Memory B cell (primary cell): ENCODE results near the gene FOXL2.

ENCODE experiments used
- ATAC-seq: fragments of 150-1000 bp; cut with Tn5 transposase; 2 replicates; pipeline ENCODE4 v1.10.0; 2021; ENCODE audit warnings: low read depth, mild to moderate bottlenecking, moderate library complexity
- DNase-seq, 2 donors: peaks; one replicate each; pipeline ENCODE4 v3.0.0; 2022; ENCODE audit warnings: low spot score in 2 of 2
- H3K27ac Mint-ChIP-seq: one replicate; pipeline ENCODE4 v1.8.0; 2022; ENCODE audit warnings: mild to moderate bottlenecking, moderate library complexity, mixed read lengths
- H3K27me3 Mint-ChIP-seq: one replicate; pipeline ENCODE4 v1.8.0; 2022; ENCODE audit warnings: mixed read lengths
- H3K36me3 Mint-ChIP-seq: one replicate; pipeline ENCODE4 v1.8.0; 2022; ENCODE audit warnings: mild to moderate bottlenecking, mixed read lengths
- H3K4me1 Mint-ChIP-seq: one replicate; pipeline ENCODE4 v1.8.0; 2022; ENCODE audit warnings: mixed read lengths
- H3K4me3 Mint-ChIP-seq: one replicate; pipeline ENCODE4 v1.8.0; 2022; ENCODE audit warnings: mild to moderate bottlenecking, moderate library complexity, mixed read lengths
- H3K9me3 Mint-ChIP-seq: one replicate; pipeline ENCODE4 v1.8.0; 2022; ENCODE audit warnings: mixed read lengths

Gene FOXL2

GRCh38 chr3:138946663-138947494, at the start of gene FOXL2, which contains the start of gene FOXL2NB:
Gene FOXL2 (minus strand): TSS chr3:138947137. CDS start chr3:138946722, 415 bp downstream.
Gene FOXL2NB (plus strand): TSS chr3:138947217. CDS start chr3:138947365, 148 bp downstream.
- Mint-ChIP-seq H3K9me3 (no peaks in the 10 kb centered on the region), H3K4me3 (peak within 1 kb of the TSS; percentile 77), H3K27ac (no peak within 1 kb of the TSS), H3K27me3 (peaks cover 33% of the 10 kb centered on the region), H3K4me1 (peaks cover 13% of the 10 kb centered on the region), H3K36me3 (peaks cover 3% of the 10 kb centered on the region)
- ATAC-seq (peak; percentile 45), DNase-seq (no peak)

GRCh38 chr3:138995706-138996105, 48.8 kb upstream of the FOXL2 start:
- Mint-ChIP-seq H3K9me3 (peaks cover 1% of the 10 kb centered on the region), H3K27me3 (peaks cover 9% of the 10 kb centered on the region), H3K4me3 (no peak overlapping the region), H3K4me1 (no peaks in the 10 kb centered on the region), H3K36me3 (no peaks in the 10 kb centered on the region), H3K27ac (no peak overlapping the region)
- ATAC-seq, result no peak
- DNase-seq, result no peak

GRCh38 chr3:138987181-138987580, 40.2 kb upstream of the FOXL2 start:
- H3K36me3 Mint-ChIP-seq, result no peaks in the 10 kb centered on the region
- peaks cover 3% of the 10 kb centered on the region for H3K27me3 Mint-ChIP-seq
- no peaks in the 10 kb centered on the region for H3K9me3 Mint-ChIP-seq
- no peaks in the 10 kb centered on the region for H3K4me1 Mint-ChIP-seq
- ATAC-seq (no peak), DNase-seq (no peak)
- no peak overlapping the region for H3K27ac Mint-ChIP-seq
- H3K4me3 Mint-ChIP-seq, result no peak overlapping the region

GRCh38 chr3:138985932-138986331, 39.0 kb upstream of the FOXL2 start:
- Mint-ChIP-seq H3K9me3 (no peaks in the 10 kb centered on the region), H3K27me3 (peaks cover 3% of the 10 kb centered on the region), H3K4me3 (no peak overlapping the region), H3K36me3 (no peaks in the 10 kb centered on the region), H3K4me1 (no peaks in the 10 kb centered on the region), H3K27ac (no peak overlapping the region)
- ATAC-seq (no peak), DNase-seq (no peak)

DNA sequence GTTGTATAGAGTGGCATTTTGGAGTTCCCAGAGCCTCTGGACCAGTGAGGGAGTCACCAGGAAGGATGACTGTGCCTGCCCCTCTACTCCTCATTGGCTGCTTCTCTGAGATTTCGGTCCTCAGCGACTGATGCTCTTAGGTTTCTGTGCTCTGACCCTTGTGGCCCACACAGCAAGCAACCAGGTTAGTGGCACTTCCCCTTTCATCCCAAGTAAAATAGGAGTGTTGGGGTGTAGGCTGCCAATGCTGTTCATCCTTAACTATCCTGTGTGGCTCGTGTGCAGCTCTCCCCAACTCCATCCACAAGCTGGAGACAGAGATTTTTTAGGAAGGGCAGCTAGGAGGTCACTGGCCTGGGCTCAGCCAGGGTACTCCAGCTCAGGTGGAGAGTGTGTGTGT, 37.9 kb upstream of the FOXL2 start:
- no peaks in the 10 kb centered on the region for H3K9me3 Mint-ChIP-seq
- DNase-seq, result no peak
- no peak overlapping the region for H3K4me3 Mint-ChIP-seq
- no peak for ATAC-seq
- no peaks in the 10 kb centered on the region for H3K4me1 Mint-ChIP-seq
- no peak overlapping the region for H3K27ac Mint-ChIP-seq
- no peaks in the 10 kb centered on the region for H3K36me3 Mint-ChIP-seq
- H3K27me3 Mint-ChIP-seq, result peaks cover 5% of the 10 kb centered on the region

DNA sequence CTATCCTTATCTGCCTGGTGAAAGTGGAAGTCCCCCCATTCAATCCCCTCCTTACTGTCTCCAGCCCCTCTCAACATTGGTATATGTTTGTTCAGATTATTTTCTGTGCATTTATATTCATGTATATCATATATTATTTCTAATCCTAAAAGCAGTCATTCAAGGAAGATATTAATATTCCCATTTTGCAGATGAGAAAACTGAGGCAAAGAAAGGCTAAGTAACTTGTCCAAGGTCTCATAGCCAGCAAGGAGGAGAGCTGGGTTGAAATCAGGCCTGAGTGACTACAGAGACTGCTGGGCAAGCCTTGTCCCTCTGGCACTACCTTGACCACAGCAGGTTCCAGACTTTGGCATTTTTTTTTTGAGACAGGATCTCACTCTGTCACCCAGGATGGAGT, 29.1 kb upstream of the FOXL2 start:
- H3K27me3 Mint-ChIP-seq, result peaks cover 5% of the 10 kb centered on the region
- H3K27ac Mint-ChIP-seq, result no peak overlapping the region
- H3K36me3 Mint-ChIP-seq, result no peaks in the 10 kb centered on the region
- ATAC-seq, result no peak
- H3K4me1 Mint-ChIP-seq, result no peaks in the 10 kb centered on the region
- DNase-seq, result no peak
- no peak overlapping the region for H3K4me3 Mint-ChIP-seq
- H3K9me3 Mint-ChIP-seq, result no peaks in the 10 kb centered on the region

DNA sequence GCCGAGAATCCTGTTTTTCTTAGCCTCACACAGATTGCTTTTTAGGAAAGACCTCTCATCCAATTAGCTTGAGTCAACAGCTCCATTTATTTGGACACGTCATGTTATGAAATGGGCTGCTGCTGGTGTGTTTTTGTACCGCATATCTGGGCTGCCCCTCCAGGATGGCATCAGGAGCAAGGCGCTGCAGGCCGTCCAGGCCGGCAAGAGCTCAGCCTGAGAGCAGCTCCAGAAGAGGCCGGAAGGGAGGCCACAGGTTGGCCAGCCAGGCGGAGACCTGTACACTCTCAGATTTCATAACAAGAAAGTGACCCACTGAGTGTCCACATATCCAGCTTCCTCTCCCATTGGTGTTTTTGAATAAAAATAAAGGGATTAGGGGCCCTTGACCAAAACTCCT, 28.4 kb upstream of the FOXL2 start:
- Mint-ChIP-seq H3K4me3 (no peak overlapping the region), H3K9me3 (no peaks in the 10 kb centered on the region), H3K4me1 (no peaks in the 10 kb centered on the region), H3K36me3 (no peaks in the 10 kb centered on the region), H3K27ac (no peak overlapping the region), H3K27me3 (peaks cover 5% of the 10 kb centered on the region)
- ATAC-seq (no peak), DNase-seq (no peak)

GRCh38 chr3:138974462-138974861, 27.5 kb upstream of the FOXL2 start:
- H3K27ac Mint-ChIP-seq, result no peak overlapping the region
- DNase-seq, result no peak
- no peaks in the 10 kb centered on the region for H3K9me3 Mint-ChIP-seq
- no peaks in the 10 kb centered on the region for H3K36me3 Mint-ChIP-seq
- no peak overlapping the region for H3K4me3 Mint-ChIP-seq
- no peaks in the 10 kb centered on the region for H3K4me1 Mint-ChIP-seq
- no peak for ATAC-seq
- peaks cover 4% of the 10 kb centered on the region for H3K27me3 Mint-ChIP-seq

GRCh38 chr3:138972941-138973340, 26.0 kb upstream of the FOXL2 start:
- H3K4me1 Mint-ChIP-seq, result no peaks in the 10 kb centered on the region
- no peak overlapping the region for H3K4me3 Mint-ChIP-seq
- H3K9me3 Mint-ChIP-seq, result no peaks in the 10 kb centered on the region
- DNase-seq (no peak), ATAC-seq (no peak)
- no peak overlapping the region for H3K27ac Mint-ChIP-seq
- no peaks in the 10 kb centered on the region for H3K36me3 Mint-ChIP-seq
- peaks cover 5% of the 10 kb centered on the region for H3K27me3 Mint-ChIP-seq

GRCh38 chr3:138971766-138972320, 24.9 kb upstream of the FOXL2 start:
- Mint-ChIP-seq H3K36me3 (no peaks in the 10 kb centered on the region), H3K9me3 (no peaks in the 10 kb centered on the region), H3K27ac (no peak overlapping the region), H3K4me1 (no peaks in the 10 kb centered on the region), H3K4me3 (no peak overlapping the region), H3K27me3 (peaks cover 5% of the 10 kb centered on the region)
- DNase-seq (no peak), ATAC-seq (no peak)

DNA sequence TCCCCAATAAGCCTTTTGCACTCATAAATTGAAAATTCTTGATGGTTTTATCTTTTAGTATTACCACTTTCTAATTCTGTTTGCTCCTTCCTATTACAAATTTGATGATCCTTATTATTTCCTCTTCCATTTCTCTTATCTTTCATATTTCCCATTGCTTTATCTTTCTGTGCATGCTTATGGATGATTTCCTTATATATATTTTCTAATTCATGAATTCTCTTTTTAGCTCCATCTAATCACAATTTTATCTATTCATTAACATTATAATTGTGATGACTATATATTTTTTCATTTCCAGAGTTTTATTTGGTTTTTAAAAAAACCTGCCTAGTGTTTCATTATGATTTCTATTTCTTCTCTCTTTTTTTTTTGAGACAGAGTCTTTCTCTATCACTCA, 18.0 kb upstream of the FOXL2 start:
- Mint-ChIP-seq H3K27ac (no peak overlapping the region), H3K9me3 (peaks cover 7% of the 10 kb centered on the region), H3K27me3 (peaks cover 24% of the 10 kb centered on the region), H3K4me3 (no peak overlapping the region), H3K4me1 (peaks cover 6% of the 10 kb centered on the region), H3K36me3 (no peaks in the 10 kb centered on the region)
- ATAC-seq, result no peak
- DNase-seq, result no peak

DNA sequence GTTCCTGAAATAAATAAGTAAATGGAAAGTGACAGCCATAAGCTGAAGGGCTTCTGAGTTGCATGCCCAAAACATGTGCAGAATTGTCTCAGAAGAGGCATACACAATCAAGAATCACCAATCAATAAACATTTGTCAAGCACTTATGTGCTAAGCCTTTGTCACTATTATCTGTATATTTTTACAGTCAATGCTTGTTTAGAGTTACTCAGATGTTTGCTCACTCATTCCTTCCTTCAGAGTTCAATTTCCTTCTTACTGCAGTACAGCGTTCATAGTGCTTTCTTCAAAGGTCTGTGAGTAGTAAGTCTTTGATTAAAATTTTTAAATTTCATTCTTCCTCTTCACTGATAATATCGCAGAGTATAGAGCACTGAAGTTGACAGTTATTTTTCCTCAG, 17.3 kb upstream of the FOXL2 start:
- Mint-ChIP-seq H3K4me1 (peaks cover 6% of the 10 kb centered on the region), H3K4me3 (no peak overlapping the region), H3K27ac (no peak overlapping the region), H3K27me3 (peaks cover 24% of the 10 kb centered on the region), H3K36me3 (no peaks in the 10 kb centered on the region), H3K9me3 (peaks cover 7% of the 10 kb centered on the region)
- ATAC-seq (no peak), DNase-seq (no peak)

- no peak overlapping the region for H3K4me3 Mint-ChIP-seq
- H3K4me1 Mint-ChIP-seq, result peaks cover 6% of the 10 kb centered on the region
- DNase-seq, result no peak
- ATAC-seq, result no peak
- H3K27me3 Mint-ChIP-seq, result peaks cover 28% of the 10 kb centered on the region
- H3K9me3 Mint-ChIP-seq, result peaks cover 7% of the 10 kb centered on the region
- H3K36me3 Mint-ChIP-seq, result no peaks in the 10 kb centered on the region
- no peak overlapping the region for H3K27ac Mint-ChIP-seq
Measured at GRCh38 chr3:138962854-138963560, 16.1 kb upstream of the FOXL2 start.

DNA sequence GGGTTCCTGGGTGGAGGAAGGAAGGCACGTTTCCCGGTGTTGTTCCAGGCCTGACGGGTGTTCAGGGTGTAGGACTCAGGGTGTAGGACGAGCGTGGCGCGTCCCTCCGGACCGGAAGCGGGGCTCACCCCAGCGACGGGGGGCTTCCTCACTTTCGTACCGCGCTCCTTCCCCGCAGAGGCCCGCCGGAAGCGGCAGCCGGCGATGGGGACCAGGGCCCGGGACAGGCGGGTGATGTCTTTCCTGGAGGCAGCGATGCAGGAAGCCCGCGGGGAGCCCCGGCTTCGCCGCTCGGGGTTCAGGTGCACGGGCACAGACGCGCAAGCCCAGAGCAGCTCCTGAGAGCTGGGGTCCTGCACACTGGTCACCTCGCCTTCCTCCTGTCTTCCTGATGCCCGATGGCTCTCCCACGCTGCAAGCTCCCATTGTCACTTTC, 13.5 kb upstream of the FOXL2 start:
- Mint-ChIP-seq H3K4me1 (peaks cover 6% of the 10 kb centered on the region), H3K36me3 (no peaks in the 10 kb centered on the region), H3K9me3 (peaks cover 7% of the 10 kb centered on the region), H3K27me3 (peaks cover 34% of the 10 kb centered on the region), H3K4me3 (peak overlapping the region; percentile 39), H3K27ac (no peak overlapping the region)
- ATAC-seq (peak; percentile 19), DNase-seq (no peak)
